Stomach (tissue), 4 donors: ENCODE data around the gene KLHL29.

Source experiments
- CTCF ChIP-seq, 7 experiments: fragments of 450-650 bp in 4 of 7; fragments of 200-600 bp in 3 of 7; sonication (generic) in 3 of 7; IDR thresholded peaks; one replicate each; pipeline ENCODE4 v1.5.1; 2016 to 2019; ENCODE audit warnings: antibody characterized with exemption in 7 of 7, control low read depth in 2 of 7, mild to moderate bottlenecking in 1 of 7
- POLR2A ChIP-seq, 4 donors: fragments of 450-650 bp; IDR thresholded peaks; one replicate each; pipeline ENCODE4 v1.6.1; 2016; ENCODE audit warnings: antibody characterized with exemption in 4 of 4, control low read depth in 2 of 4, mild to moderate bottlenecking in 1 of 4, moderate library complexity in 1 of 4
- POLR2AphosphoS5 ChIP-seq, 3 donors: sonication (generic); formaldehyde crosslinking; IDR thresholded peaks; one replicate each; pipeline ENCODE4 v1.6.1; 2016; ENCODE audit warnings: antibody characterized with exemption in 3 of 3

GRCh38 chr2:23519334-23519651 is 134.3 kb downstream of the KLHL29 start:
- no peak for TF ChIP-seq POLR2A (IDR thresholded peaks at IDR 0.05)
- TF ChIP-seq CTCF (IDR thresholded peaks at IDR 0.05): no peak
- TF ChIP-seq POLR2AphosphoS5 (IDR thresholded peaks at IDR 0.05): no peak
